Measurements from ENCODE around the gene MTAP.
A peak's percentile ranks its signal among the peaks of the same experiment; 100 is the strongest.

The MTAP gene

DNA sequence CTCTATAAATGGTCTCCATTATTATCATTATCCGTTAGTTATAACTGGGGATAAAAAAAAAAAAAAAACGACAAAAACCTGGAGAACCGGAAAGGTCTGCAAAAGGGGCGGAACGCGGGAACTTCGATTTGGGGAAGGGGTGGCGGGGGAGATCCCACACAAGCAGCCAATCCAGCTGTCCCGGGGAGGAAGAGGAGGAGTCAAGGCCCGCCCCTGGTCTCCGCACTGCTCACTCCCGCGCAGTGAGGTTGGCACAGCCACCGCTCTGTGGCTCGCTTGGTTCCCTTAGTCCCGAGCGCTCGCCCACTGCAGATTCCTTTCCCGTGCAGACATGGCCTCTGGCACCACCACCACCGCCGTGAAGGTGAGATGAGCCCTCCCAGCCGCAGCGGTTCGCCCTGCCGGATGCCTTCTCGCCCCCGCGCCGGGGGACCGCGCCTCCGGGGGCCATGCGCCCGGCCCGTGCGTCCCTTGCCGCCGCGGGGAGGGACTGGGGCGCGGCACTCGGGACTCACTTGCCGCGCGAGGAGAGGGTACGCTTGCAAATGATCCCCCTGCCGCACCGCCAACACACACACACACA is at the start of gene MTAP:
Gene MTAP, plus strand, starts transcription at position 219 of the 583 bp plus-strand sequence. Its CDS starts 113 bp downstream, at position 332.
- DNase-seq, result peak; percentile 85

DNA sequence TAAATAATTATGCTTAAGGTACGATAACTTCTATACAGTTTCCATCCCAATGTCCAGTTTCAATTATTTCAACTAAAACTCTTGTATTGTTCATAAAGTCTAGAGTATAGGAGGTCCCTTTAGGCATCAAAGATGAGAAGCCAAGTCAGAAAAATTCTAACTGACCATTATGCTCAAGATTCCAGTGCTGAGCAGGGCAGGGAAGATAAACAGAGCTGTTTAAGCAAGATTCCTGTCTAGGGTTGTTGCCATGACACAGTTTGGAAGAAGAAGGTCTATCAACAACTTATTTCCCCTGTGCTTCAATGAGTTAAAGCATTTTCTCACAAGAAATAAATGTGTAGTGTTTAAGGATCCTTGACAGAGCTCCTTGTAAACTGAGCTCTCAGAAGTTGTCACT is 48.9 kb upstream of the MTAP start:
- no peak for DNase-seq

DNA sequence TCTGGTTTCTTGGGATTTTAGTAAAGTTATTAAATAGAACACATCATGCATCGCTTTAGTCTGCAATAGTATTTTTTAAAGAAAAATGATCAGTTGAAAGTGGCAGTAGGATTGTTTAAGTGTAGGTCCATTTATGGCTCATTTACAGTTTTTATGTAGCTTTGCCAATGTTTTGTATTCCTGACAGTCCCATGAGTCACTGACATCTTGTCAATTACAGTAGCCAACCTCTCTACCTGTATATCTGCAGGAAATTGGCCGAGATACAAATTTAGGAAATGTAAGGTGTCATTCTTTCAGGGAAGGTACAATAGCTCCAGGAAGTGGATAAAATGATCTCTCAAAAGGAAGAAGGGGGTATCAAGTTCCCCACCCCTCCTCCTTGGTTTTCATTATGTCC is 47.7 kb upstream of the MTAP start:
- no peak for DNase-seq

DNA sequence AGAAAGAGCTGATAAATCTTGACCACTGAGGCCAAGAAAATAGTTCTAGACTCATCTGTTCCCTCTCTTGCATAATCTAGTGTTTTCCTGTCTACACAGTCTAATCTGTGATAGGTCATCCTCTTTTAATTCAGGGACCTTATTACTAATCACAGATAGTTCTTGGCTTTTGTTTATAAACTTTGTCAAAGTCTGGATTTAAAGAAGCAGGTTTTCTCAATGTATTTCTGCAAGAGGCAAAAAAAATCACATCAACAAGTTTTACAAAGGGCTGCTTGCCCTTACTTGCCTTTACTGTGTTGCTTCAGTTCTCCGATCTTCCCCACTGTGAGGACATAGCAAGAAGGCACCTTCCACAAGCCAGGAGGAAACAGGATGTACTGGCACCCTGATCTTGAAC is 43.9 kb upstream of the MTAP start:
- no peak for DNase-seq

- peak; percentile 86 for DNase-seq
Measured at GRCh38 chr9:21761309-21761901, 41.0 kb upstream of the MTAP start.

DNA sequence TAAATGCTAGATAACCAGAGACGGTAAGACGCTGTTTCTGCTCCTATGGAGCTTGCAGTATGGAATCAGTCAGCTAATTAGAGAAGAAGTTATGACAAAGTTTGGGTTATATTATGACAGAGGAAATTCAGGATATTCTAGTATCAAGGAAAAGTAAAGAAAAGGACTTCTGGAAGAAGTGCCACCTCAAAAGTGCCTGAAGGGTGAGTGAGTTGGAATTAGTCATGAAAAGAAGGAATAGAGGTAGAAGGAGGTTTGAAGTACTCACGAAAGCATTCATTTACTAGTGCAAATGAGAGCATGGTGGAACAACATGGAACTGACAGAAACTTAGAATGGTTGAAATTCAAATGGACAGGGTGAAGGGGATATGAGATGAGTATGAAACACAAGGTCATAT is 40.4 kb upstream of the MTAP start:
- no peak for DNase-seq

- DNase-seq, result no peak
Measured at GRCh38 chr9:21764846-21765245, 37.6 kb upstream of the MTAP start.

DNA sequence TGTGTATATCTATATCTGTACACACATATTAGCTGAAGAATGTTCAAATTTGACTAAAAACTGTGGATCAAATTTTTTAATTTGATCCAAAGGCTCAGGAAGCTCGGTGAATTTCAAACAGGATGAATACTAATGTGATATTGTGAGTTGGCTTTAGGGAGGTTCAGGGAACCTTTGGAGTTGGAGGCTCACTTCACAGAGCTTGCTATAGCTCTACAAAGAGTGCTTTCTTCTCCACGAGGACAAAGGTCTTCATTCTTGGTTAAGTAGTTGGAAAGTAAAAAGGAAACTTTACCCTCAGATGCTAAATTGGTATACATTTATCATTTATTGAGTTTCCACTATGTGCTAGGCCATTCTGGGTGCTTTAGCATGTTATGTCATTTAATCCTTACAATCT is 36.3 kb upstream of the MTAP start:
- DNase-seq, result no peak

DNA sequence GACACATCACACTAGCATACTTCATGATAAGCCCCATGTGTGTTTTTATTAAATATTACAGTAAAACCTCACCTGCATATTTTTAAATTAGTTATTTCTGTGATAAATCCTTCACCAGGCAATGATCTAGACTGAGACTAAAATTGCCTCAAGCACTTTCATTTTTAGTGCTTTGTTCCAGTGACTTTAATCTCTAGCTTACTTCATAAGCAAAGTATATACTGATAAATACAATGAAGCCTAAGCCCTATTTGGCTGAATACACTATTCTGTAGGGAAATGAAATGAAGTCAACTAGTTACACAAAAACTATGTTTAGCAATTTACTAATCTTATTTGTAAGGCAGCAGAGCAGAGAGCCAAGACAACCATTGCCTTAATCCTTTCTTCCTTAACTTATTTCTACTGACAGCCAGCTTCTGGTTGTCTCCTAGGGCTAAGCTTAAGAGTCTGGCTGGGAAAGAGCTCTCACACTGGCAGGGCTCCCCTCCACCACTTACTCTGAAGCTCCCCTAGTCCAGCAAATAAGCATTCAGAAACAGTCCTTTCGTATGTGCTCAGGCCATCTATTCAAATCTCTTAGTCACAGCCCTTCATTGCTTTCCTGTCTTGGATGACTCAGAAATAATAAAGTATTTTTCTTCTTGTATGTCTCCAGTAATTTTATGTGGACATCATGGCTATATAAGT is 31.4 kb upstream of the MTAP start:
- peak; percentile 14 for DNase-seq

DNA sequence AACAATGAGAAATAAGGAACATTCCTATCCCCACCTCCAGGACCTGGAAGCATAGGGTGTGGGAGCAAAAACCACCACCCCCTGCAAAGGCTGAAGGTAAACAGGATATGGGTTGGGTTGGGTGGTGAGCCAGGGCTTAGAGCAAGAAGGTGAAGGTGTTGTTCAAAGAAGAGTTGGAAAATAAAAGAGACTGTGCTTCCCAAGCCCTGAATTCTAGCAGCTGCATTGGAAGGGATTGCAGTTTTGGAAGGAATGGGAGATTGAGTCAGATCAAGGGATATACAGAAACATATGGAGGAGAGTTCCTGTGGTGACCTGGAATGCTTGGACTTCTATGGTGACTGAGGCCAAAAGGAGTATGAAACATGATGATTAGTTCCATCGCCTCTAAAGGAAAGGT is 24.7 kb upstream of the MTAP start:
- DNase-seq, result no peak

DNA sequence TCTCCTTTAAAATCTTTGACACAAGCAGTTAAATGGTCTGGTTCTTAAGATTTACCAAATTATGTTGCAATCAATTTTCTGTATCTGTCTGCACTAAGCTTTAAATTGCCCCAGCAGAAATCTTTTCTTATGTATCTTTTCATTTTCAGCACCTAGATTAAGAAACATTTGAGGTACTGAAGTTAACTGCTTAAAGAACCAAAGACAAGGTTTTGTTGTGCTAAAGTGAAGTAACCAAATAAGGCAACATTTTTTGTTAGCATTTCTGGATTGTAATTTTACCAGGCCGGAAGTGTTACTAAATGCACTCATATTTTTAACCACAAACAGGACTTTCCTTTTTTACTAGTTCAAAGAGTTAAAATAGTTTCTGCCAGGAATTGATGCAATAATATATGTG is 24.1 kb upstream of the MTAP start:
- peak; percentile 7 for DNase-seq

DNA sequence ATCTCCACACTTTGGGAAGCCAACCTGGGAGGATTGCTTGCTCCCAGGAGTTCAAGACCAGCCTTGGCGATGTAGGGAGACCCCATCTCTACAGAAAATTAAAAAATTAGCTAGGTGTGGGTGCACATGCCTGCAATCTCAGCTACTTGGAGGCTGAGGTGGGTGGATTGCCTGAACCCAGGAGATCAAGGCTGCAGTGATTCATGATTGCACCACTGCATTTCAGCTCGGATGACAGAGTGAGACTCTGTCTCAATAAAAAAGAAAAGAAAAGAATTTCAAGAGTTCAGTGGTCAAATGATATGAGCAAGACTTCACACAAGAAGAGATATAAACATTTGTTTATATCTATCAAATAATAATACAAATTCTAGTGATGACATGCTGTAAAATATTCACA is 23.0 kb upstream of the MTAP start:
- no peak for DNase-seq

GRCh38 chr9:21781656-21782055 is 20.8 kb upstream of the MTAP start:
- DNase-seq, result no peak

DNA sequence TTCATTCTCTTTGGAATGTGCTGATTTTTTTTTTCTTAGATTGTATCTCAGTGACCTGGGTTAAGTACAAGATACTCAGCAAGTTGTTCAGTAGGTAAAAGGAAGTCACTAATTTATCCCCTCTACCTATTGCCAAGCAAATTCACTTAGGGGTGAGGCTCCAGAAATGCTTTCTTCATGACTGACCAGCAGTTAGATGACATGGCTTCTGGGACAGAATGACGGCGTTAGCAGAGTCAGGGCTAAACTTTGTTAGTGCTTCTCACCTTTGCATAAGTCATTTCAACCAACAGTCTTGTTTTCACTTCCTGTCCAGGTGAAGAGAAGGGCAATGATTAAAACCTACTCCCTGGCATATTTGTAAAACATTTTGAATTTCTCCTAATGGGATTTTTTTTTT is 20.2 kb upstream of the MTAP start:
- no peak for DNase-seq

GRCh38 chr9:21788752-21789151 is 13.7 kb upstream of the MTAP start:
- DNase-seq, result no peak

DNA sequence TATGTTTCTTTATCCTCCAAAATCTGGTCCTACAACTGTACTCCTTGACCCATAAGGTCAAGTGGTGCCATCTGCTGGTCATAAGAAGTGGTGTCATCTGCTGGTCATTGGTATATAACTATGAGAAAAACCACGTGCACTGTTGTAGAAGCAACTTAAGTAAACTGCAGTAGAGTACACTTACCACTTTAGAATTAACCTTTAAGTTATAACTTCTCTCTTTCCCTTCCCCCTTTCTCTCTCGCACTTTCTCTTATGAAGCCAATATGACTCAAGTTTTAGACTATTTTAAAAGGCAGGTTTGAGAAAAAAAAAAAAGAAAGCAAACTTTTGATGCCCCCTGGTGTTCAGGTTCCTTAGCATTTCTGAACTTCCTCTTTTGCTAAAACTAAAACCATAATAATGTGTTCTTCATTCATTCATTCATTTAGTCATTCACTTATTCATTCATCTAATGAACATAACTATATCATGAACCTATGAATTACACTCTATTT is 12.8 kb upstream of the MTAP start:
- peak; percentile 79 for DNase-seq

DNA sequence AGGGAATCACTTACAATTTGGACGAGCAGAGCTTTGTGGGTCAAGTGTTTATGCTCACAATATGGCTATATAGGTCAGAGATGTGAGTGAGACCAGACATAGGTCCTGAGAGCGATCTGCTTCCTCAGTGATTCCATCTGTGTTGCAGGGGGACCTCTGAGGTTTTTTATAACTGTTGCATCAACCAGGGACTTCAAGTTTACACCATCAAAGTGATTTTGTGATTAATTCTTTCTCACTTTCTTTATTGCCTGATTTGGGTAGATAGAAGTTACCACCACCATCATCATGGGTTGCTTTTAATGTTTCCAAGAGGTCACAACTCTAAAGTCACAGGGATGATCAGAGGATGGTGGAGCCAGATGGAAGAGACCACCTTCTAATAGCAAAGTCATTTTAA is 7.0 kb upstream of the MTAP start:
- no peak for DNase-seq

DNA sequence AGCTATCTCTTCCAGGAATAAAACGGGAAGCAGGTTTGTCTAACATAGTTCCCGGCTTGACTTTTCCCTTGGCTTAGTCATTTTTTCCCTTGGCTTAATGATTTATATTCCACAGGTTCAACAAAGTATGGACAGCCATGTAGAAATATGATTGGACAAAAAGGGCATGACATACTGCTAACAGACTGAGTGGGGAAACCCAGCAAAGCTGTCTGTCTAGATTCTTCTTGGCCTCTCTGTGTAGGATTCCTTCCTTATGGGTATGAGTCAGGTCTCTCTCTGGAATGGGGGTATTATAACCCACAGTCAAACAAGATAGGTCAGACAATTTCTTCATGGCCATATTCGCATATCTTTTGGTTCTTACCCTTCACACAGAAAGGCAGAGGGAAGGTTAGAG is 5.7 kb upstream of the MTAP start:
- no peak for DNase-seq

- DNase-seq, result no peak
Measured at GRCh38 chr9:21800931-21801682, 1.3 kb upstream of the MTAP start.

GRCh38 chr9:21801683-21802417 is 586 bp upstream of the MTAP start:
- peak; percentile 20 for DNase-seq

- DNase-seq, result no peak
Measured at GRCh38 chr9:21803649-21804048, 1.2 kb downstream of the MTAP start.

DNA sequence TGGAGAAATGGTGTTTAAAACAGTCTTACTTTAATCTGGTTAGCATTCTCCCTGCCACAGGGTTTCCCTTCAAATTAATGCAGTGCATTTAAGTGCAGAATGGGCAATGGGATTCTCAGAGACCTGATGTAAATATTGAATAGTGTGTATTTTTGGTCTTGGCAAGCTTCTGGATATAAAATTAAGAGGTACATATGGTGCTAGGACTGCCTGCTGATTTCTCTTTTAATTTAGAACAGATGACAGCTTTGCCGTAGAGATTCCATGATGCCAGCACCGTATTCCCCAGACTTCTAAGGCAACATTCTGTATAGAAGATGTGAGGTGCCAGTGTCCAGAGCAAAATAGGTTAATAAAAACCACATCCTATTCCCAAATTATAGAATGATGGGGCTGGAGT is 1.9 kb downstream of the MTAP start:
- DNase-seq, result no peak

DNA sequence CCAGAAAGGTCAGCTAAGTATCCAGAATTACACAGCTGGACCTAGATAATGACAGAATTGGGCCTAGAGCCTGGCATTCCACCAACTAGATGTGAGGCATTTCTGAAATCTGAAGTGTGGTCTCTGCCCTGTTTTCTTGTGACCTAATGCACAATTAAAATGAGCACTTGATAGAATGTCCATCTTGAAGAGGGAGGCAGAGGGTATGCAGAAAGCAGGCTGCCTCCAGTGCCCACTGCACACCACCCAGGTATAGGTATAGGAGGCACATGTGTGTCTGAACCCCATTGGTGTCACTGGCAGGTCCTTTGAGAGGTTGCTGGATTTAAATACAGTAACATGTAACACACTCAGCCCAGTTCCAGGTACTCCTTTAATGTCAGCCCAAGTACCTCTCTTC is 2.4 kb downstream of the MTAP start:
- no peak for DNase-seq
